A673 (cell line): ENCODE data around the gene RAET1E.

ENCODE experiments used
- CTCF ChIP-seq: fragments of 300-800, 200-600 bp; sonication (generic); conservative IDR thresholded peaks from 2 replicates; pipeline ENCODE4 v1.5.1; 2017; ENCODE audit warnings: low read depth, mild to moderate bottlenecking, antibody characterized with exemption, low read length, moderate library complexity, mixed read lengths
- EZH2 ChIP-seq: fragments of 200-600 bp; sonication (generic); IDR thresholded peaks from 2 replicates; pipeline ENCODE4 v1.6.1; 2017; ENCODE audit warnings: borderline replicate concordance, low read depth, mild to moderate bottlenecking, mixed read lengths, antibody characterized with exemption, low read length; ENCODE audit not compliant: poor library complexity, severe bottlenecking

DNA sequence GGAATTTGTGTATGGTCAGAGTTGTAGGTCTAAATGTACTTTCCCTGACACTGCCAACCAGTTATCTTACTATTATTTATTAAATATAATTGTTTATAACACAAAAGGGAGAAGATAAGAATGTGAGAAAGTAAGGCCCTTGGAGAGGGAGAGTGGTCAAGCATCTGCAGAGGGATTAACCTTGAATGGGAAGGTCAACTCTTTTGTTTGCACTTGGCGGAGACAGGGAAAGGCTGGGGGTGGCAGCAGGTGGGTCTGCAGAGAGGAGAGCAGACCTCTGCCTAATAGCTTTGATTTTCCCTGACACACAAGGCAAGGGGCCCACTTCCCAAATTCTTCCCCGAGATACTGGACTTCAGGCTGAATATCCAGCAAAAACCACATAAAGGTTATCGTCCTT lies 38.0 kb downstream of the RAET1E start:
- TF ChIP-seq CTCF (no peak), EZH2 (no peak)
